NCI-H1092 treated with DMSO at 0.1 percent for 48 hours (cell line): ENCODE measurements around the gene L3MBTL3.

Experiments used
- DNase-seq: peaks from one replicate; lab custom pipeline; 2025; lab: John Stamatoyannopoulos, UW

Gene L3MBTL3

DNA sequence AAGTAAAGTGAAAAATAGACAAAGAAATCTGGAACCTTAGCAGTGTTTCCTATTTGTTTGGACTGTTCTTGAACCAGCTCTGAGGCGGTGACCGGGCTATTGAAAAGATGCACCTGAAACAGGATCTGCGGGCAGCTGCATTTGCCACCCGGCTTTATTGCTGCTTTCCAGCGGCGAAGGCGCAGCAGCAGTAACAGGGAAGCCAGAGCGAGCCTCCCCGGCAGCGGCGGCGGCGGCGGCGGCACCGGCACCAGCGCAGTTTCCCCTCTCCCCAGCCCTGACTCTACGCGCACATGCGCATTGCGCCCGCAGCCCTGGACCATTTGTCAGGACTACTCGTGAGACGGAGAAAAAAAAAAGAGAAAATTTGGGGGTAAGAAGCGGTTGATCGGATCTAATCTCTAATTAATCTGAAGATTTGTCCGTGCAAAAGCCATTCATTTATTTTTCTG, at the start of gene L3MBTL3:
TSS of gene L3MBTL3 (plus strand) at position 290 of the 452 bp plus-strand sequence. CDS start 24,119 bp downstream, outside the sequence.
- DNase-seq = peak; percentile 73

DNA sequence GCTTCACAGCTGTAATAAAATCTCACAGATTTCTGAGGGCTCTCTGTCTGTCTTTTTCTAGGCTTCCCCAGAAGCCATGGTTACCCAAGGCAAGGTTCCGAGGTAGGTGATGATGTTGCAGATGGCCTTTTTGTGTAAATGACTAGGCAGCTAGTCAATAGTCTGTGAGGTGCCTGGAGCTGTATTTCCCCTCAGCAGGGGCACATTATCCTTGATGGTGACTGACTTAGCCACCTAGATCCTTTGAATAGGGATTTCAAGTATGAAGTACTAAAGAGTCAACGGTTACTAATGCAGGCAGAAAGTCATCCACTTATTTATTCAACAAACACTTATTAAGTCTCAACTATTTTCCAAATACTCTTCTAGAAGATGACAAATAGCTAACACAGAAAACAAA, 49.3 kb upstream of the L3MBTL3 start:
- DNase-seq = no peak

DNA sequence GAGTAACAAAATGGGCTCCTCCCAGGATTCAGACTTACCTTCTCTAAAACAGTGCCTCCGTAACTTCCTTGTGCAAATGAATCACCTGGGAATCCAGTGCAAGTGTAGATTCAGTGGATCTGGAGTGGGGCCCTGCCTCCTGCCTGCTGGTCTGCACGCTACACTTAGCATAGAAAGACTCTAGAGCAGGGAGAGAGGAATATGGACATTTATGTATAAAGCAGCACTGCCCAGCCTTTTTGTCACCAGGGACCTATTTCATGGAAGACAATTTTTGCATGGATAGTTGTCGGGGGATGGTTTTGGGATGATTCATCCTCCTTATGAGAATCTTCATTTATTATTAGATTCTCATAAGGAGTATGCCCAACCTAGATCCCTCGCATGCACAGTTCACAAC, 42.3 kb upstream of the L3MBTL3 start:
- no peak for DNase-seq

DNA sequence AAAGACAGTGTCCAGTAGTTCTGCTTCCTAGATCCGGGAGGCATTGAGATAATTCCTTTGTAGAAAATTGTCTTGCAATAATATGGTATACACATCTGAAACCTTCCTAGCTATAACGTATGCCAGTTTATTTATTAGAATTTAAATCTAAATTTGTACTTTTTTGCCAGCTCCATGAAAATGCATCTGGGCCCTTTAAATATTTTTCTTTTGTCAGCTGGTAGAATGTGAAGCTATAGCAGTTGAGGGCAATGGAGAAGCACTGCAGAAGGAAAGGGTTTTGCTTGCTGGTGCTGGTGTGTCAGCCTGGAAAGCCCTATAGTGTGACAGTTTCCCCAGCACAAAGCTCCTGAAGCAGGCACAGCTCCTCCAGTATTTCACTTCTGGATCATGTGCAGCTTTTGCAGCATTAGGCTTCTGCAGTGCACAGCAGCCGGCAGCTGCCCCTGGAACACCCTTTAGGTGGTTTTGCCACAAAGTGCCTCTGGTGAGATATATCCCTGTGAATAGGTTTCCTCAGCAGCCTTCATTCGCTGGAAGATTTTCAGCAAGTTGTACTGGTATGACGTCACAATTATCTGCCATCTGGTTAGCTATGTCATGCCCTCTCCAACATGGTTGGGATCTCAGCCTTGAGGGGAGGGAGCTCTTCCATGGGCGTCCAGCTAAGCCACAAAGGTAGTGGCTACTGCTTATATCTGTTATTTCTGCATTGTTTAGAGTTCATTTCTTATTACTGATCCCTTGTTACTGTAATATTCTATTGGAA, 40.0 kb upstream of the L3MBTL3 start:
- no peak for DNase-seq

DNA sequence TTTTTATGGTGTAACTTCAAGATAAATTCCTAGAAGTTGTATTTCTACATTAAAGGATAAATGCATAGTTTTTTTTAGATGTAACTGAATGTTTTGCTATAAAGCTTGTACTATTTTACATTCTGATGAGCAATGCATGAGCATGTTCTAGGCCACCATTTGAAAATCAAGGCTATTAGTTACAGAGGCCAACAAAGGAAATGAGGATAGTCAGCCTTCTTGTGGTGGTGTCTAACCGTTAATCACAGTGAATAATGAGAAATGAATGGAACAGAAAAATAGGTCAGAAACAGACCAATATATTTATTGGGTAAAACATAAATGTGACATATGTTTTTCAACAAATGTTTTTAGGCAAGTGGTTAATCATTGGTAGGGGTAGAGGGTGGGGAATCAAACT, 37.6 kb upstream of the L3MBTL3 start:
- DNase-seq = no peak

DNA sequence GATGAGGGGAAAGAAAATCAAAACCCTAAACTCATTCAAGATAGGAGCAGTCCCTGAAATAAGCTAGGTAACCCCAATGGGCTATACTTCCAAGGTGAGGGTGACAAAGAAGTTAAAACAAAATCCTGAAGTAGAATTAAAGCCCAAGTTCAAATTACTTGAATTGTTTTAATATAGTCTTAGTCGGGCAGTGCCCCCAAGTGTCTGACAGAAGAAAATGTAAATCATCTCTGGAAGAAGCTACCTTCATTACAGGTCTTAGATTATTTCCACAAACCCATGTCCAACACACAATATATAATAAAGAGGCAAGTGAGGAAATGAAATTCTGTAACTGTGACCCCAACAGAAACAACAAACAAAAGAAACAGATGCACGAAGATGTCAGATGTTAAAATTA, 36.8 kb upstream of the L3MBTL3 start:
- no peak for DNase-seq

DNA sequence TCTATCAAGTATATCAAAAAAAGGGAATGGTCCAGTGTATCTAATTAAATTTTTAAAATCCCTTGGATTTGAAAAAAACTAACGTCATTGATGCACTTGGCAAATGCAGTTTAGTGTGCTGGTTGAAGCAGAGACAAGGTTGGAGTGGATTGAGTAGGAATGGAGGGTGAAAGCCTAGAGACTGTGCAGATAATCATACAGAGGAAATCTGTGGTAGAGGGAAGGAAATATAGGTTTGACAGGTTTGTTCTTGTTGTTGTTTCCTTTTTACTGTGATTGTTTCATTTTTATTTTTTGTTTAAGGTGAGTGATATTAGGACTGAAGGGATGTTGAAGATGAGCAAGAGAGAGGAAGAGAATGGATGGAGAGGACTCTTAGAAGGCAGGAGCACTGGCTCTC, 29.0 kb upstream of the L3MBTL3 start:
- DNase-seq = no peak

DNA sequence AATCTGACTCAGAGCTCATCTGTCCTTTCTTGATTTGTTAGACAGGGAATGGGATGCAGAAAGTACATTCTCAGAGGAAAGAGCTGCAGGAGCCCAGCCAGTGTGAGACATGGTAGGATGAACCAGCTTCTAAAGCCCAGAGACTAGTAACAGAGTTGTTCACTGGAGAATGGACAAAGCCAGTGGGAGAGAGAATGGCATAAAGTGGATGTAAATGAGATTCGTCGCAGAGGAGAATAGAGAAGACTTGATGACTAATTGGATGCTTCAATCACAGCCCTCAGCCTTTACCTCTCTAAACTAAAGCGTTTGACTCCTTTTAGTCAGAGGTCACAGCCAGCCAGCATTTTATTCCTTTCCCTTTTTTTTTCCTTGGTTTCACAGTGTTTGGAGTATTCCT, 25.5 kb upstream of the L3MBTL3 start:
- no peak for DNase-seq

DNA sequence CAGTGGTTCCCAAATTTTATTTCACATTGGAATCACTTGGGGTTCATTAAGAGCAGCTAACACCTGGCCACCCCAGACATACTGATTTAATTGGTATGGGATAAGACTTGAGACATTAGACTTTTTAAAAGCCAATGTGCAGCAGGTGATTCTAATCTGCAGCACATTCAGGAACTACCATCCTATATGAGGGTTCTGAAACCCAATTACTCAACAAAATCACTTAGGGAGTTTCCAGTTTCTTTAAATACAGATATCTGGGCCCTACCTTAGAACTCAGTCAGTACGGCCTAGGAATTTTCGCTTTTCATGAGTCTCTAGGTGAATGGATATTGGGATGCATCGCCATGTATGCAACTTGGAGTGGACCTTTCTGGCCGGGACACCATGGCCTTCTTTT, 24.0 kb upstream of the L3MBTL3 start:
- no peak for DNase-seq

DNA sequence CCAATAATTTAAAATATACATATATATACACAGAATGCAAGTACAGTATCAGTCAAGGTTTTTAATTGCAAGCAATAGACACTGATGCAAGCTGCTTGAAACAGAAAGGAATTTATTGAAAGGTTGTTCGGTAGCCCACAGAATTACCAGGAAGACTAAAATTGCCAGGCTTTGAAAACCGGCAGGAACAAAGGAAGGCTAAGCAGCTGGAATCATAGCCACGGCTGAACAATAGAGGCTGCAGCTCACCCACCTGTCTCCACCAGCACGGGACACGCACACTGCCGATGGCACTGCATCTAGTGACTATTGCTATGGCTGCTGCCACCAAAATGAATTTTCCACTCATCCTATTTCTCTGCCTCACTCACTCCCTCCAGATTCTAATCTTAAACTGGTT, 22.0 kb upstream of the L3MBTL3 start:
- DNase-seq = no peak

DNA sequence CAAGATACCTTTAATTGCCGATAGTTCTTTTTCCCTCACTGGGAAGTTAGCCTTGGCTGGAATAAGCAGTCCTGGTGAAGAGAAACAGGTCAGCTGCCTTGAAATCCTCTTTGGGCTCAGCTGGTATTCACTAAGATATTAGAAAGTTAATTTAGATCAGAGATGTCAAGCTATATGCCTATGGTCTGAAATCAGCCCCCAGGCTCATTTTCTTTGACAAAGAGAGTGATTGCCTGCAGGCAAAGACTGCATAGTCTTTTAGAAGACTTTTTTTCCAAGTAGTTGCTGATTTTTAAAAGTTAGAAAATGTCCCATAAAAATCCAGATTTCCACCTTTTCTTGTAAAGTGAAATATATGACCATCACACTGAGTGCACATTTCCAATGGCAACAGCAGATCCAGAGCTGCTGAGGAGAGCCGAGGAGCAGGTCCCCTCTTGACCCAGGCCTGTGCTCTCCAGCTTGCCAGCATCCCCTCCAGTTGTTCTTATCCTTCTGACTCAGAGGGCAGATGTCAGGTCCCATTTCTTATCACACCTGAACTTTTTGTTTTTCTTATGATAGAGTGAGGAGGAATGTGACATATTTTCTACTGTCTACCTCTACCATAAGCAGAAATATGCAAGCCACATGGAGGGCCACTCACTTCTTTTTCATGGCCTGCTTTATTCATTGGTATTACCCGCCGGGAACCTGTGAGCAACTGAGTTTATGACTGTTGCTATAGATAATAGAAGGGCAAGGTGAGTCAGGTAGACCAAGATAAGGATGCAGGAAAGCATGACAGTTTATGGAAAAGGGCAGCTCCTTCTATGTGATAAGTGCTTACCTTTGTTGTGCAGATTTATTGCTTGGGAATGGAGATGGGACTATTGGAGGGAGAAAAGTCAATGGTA, 17.6 kb upstream of the L3MBTL3 start:
- no peak for DNase-seq

DNA sequence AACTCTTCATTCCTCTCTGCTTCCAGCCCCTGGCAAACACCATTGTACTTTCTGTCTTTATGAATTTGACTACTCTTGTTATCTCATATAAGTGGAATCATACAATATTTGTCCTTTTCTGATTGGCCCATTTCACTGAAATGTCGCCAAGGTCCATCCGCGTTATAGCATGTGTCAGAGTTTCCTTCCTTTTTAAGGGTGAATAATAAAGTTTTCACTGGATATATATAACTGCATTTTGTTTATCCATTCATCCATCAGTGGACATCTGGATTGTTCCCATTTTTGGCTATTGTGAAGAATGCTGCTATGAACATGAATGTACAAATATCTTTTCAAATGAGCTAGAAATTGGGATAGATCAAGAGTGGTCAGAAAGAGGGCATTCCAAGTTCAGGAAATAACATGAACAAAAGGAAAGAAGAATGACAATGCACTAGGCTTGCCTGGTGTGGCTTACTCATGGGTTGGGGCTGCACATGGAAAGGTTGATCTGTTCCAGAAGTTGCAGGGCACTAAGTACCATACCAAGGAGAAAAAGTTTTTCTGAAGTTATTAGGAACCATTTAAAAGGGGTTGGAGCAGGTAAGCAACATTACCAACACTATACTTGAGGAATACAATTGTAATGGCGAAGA, 10.0 kb upstream of the L3MBTL3 start:
- DNase-seq = no peak

DNA sequence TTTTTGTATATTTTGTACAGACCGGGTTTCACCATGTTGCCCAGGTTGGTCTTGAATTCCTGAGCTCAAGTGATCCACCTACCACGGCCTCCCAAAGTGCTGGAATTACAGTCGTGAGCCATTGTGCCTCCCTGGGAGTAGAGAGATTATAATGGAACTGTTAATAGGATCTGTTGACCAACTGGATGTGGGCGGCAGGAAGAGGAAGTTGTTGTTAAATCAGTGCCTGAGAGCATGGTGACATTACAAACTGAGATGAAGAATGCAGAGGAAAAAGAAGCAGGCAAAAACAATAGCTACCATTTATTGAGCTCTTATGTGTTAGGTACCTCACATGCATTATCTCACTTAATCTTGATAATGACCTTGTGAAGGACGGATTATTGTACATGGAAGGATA, 9.2 kb upstream of the L3MBTL3 start:
- no peak for DNase-seq

DNA sequence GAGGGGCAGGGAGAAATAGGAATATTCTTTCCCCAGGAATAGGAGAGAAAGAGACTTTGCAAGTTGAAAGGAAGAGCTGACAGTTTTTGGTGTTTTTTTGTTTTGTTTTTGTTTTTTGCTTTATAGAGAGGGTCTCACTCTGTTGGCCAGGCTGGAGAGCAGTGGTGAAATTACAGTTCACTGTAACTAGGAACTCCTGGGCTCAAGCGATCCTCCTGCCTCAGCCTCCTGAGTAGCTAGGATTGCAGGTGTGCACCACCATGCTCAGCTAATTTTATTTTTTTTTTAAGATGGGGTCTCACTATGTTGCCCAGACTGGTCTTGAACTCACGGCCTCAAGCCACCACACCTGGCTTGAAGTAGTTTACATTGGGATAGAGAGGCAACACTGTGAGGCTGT, 8.0 kb upstream of the L3MBTL3 start:
- no peak for DNase-seq

DNA sequence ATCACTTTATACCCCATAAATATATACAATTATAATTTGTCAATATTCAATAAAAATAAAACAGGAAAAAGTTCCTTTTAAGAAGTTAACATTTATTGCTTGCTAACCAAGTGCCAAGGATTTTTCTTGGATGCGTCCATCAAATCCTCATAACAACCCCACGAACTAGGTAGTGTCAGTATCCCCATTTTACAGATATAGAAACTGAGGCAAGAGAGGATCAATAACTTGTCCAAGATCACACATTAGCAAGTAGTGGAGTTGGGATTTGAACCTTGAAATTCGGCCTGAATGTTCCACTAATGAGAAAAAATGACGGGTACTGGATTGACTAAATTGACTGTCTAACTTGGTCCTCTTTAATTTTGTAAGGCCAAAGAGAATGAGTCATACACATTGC, 5.7 kb upstream of the L3MBTL3 start:
- DNase-seq = no peak

DNA sequence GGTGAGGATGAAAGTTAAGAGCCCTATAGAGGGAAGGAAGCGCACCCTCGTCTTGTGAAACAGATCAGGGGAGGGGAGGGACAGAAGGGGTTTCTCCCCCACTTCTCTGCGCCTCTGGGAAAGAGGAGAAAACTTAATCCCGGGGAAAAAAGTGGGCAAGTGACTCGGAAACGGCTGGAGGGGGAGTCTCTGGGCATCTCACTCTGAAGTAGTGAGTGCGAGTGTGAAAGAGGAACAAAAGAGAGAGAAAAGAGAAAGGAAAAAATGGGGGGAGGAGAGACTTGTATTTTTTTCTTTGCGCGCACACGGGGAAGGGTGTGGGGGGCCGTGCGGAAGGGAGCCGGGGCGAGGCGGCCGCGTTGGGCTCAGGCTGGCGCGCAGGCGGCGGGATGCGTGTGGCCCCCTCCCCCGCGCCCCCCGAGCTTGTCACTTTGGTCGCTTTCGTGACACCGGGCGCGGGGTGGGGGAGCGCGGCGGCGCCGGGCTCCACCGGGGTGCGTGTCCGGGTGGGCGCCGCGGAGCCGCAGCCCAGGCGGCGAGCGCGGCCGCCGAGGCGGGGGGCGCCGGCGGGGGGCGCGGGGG, 454 bp downstream of the L3MBTL3 start:
- no peak for DNase-seq

DNA sequence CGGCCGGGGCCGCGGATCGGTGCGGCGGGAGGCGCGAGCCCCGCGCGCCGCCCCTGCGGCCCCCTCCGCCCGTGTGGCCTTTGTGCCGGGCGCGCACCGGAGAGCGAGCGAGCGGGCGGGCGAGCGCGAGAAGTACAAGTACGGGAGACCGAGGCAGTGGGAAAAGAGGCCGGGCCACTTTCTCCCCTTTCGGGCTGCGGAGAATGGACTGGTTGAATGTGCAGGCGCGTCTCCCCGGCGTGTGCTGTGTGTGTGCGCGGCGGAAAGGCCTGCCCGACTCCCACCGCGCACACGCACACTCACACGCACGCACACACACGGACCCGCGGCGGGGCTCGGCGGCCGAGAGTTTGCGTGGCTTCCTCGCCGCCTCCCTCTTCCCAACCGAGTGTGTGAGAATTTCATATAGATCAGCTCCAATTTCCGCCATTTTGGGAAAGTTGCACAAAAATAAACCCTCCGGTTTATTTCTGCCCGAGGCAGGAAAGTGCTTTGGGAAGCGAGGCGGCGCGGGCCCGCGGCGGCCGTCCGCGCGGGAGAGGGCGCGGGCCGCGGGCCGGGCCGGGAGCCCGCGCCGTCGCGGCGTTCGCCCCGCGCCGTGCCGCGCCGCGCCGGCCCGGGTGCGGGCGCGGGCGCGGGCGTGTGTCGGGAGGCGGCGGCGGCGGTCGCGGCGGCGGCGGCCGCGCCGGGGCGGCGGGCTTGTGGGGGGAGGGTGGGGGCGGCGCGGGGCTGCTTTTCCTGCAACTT, 1.1 kb downstream of the L3MBTL3 start:
- peak; percentile 25 for DNase-seq

DNA sequence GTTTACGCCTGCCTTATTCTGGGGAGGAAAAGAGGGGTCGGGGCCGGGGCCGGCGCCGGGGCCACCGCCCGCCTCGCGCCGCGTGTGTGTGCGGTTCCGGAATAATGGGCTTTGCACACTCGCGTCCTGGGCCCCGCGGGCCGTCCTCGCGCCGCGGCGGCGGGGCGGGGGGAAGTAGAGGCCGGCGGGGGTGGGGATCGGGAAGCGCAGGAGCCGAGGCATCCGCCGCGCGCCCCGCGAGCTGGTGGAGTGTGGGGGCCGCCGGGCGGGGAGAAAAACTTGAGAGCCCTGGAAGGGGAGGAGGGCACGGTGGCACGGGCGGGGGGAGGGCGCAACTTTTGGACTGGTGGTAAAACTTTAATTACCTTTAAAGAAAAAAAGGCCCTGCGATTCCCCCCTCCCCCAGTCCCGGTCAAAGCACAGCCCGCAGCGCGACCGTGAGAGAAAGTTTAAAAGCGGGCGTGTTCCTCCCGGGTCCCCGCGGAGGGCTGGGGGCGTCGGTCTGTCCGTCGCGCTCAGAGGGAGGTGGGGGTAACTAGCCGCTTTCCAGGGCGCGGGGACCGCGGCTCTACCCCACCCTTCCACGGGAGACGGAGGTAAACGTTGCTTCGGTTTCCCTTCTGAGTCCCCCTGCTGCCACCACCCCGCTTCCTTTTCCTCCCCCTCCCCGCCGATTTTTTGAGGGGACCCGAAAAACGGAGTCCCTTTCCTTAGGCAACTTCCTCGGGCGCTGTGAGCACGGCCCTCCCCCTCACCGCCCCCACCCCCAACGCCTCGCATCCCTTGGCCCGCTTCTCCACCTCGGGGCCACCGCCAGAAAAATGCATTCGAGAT, 1.9 kb downstream of the L3MBTL3 start:
- no peak for DNase-seq

DNA sequence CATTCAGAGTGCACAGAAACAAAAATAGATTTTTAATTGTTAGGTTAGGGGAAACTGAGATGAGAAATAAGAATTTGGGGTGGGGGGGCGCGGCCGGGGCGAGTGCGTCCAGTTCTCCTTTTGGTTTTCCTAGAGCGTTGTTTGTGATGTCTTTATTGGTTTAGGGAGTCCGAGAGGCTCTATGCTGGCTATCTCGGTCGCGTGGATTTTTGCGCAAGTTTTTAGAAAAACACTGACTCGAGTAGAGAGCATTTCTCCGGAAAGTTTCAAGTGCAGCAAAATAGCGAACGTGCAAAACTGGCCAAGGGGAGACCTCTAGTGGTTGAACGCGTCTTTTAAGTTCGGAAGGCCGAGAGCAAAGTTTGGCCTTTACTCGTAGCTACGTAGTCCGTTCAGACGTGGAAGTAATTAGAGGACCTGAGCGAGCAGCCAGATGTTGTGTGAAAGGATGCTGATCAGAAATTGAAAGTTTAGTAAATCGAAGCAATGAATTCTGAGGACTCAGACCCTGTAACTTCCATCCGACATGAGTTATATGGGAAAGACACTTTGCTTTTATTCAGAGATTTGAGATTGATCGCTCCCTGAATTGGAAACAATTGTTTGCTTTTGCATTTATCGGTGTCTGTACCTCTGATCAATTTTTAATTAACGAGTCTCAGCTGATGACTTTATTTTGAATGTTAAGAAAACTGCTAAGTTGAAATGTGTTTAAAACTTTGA, 2.7 kb downstream of the L3MBTL3 start:
- peak; percentile 45 for DNase-seq

DNA sequence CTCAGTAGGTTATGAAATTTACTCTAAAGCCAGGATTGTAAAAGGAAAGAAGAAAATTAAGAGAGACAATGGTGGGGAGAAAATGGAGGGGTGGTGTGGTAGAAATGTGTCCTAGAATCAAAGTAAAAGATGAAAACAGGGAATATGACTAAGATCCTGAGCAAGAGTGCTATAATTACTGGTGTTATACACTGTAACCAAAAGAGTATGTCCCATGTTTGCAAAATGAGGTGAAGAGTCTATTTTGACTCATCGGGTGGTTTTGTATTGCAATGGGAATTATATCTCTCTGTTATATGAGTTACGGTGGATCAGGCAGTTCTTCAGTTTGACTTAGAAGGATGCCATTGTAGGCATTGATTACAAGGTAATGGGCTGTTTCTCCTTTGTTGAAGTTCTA, 8.5 kb downstream of the L3MBTL3 start:
- no peak for DNase-seq
